Loucy (cell line): Measurements from ENCODE around the gene RAB15.

ENCODE experiments used
- H2AFZ ChIP-seq: fragments of 200-600 bp; sonication (generic); 2 replicates; pipeline ENCODE4 v1.6.0; 2016; ENCODE audit warnings: antibody characterized with exemption, mild to moderate bottlenecking, low read length, moderate library complexity
- H3F3A ChIP-seq: fragments of 200-600 bp; 2 replicates; pipeline ENCODE4 v1.6.0; 2016; ENCODE audit warnings: antibody characterized with exemption, low read depth, mild to moderate bottlenecking
- H3K27me3 ChIP-seq: fragments of 200-600 bp; sonication (generic); 2 replicates; pipeline ENCODE4 v1.6.1; 2014; ENCODE audit warnings: low read length, mild to moderate bottlenecking; ENCODE audit not compliant: insufficient read depth, poor library complexity, severe bottlenecking
- H3K36me3 ChIP-seq: fragments of 200-600 bp; sonication (generic); 2 replicates; pipeline ENCODE4 v1.6.1; 2016; ENCODE audit warnings: low read length; ENCODE audit not compliant: insufficient read depth
- H3K4me1 ChIP-seq: fragments of 200-600 bp; sonication (generic); 2 replicates; pipeline ENCODE4 v1.5.1; 2014; ENCODE audit warnings: low read length, mild to moderate bottlenecking; ENCODE audit not compliant: insufficient read depth, poor library complexity, severe bottlenecking
- H3K4me2 ChIP-seq: fragments of 200-600 bp; sonication (generic); 2 replicates; pipeline ENCODE4 v1.6.0; 2014; ENCODE audit warnings: antibody characterized with exemption, low read length, low read depth, mild to moderate bottlenecking; ENCODE audit not compliant: poor library complexity, severe bottlenecking
- H3K4me3 ChIP-seq: fragments of 200-600 bp; sonication (generic); 2 replicates; pipeline ENCODE4 v1.5.1; 2014; ENCODE audit warnings: low read length, mild to moderate bottlenecking, mixed read lengths; ENCODE audit not compliant: poor library complexity, severe bottlenecking
- H3K79me2 ChIP-seq: fragments of 200-600 bp; sonication (generic); 2 replicates; pipeline ENCODE4 v1.6.1; 2014; ENCODE audit warnings: low read length; ENCODE audit not compliant: insufficient read depth
- H3K9ac ChIP-seq: fragments of 200-600 bp; sonication (generic); 2 replicates; pipeline ENCODE4 v1.6.0; 2014; ENCODE audit warnings: mild to moderate bottlenecking, low read depth, low read length, moderate library complexity; ENCODE audit not compliant: poor library complexity, severe bottlenecking
- H3K9me2 ChIP-seq: fragments of 200-600 bp; sonication (generic); replicated peaks from 2 replicates; pipeline ENCODE4 v1.6.1; 2016; ENCODE audit warnings: low read depth, low read length, mixed read lengths
- H3K9me3 ChIP-seq: fragments of 200-600 bp; sonication (generic); 2 replicates; pipeline ENCODE4 v1.6.1; 2014; ENCODE audit warnings: mild to moderate bottlenecking, antibody characterized with exemption, low read length, low read depth; ENCODE audit not compliant: insufficient read depth
- H4K20me1 ChIP-seq: fragments of 200-600 bp; sonication (generic); 2 replicates; pipeline ENCODE4 v1.6.0; 2014; ENCODE audit warnings: antibody characterized with exemption, low read length, mild to moderate bottlenecking; ENCODE audit not compliant: insufficient read depth, poor library complexity, severe bottlenecking
- EZH2phosphoT487 ChIP-seq: fragments of 200-600 bp; IDR thresholded peaks from 2 replicates; pipeline ENCODE4 v1.6.1; 2018; ENCODE audit warnings: antibody characterized with exemption, mild to moderate bottlenecking, moderate library complexity, borderline replicate concordance
- TF ChIP-seq, protein P1 (sequence below): fragments of 200-600 bp; sonication (generic); conservative IDR thresholded peaks from 2 replicates; pipeline ENCODE4 v1.5.1; 2014; ENCODE audit warnings: mild to moderate bottlenecking, antibody characterized with exemption, low read length

The RAB15 gene

DNA sequence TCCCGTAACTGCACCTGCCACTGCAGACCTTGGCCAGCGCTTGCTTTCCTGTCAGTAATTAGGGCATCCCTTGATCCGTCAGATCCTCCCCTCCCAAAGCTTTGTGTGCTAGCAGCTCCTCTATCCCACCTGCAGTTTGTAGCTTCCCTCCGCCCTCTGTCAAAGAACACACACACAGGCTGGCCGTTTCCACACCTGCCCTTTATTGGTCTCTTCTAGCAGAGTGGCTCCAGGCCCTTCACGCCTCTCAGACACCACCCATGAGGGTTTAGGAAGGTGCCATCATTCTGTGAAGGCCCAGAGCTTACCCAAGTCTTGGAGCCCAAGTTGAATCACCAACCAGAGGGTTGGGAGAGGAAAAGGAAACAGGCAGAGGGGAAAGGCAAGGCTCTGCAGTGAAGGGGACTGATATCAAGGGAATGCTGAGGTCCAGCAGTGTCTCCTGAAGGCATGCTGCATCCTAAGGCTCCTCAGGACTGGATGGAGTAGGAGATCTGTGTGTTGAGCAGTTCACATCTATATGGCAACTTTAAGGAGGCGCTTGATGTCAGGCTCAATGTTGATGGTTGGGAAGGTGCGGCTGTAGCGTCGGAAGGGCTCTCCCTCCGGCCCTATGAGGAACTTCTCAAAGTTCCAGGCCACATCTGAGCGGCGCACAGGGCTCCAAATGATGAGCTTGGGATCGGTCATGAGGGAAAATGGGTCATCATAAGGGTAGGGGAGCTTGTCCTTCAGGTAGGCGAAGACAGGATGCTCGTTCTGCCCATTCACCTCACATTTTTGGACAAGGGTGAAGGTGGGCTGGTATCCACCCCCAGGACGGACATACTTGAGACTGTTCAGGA, 32.9 kb downstream of the RAB15 start:
- no peaks in the 10 kb centered on the region; the same call in 1 of the 2 replicates for H3F3A ChIP-seq
- H3K9me2 ChIP-seq: no peaks in the 10 kb centered on the region
- H3K4me1 ChIP-seq: peaks cover 29% of the 10 kb centered on the region
- no peaks in the 10 kb centered on the region for H3K27me3 ChIP-seq
- no peaks in the 10 kb centered on the region for H3K79me2 ChIP-seq
- H2AFZ ChIP-seq: no peak overlapping the region
- H3K4me2 ChIP-seq: no peak overlapping the region
- H3K4me3 ChIP-seq: no peak overlapping the region
- H3K36me3 ChIP-seq: peaks cover 8% of the 10 kb centered on the region; the same call in 1 of the 2 replicates
- no peaks in the 10 kb centered on the region for H3K9me3 ChIP-seq
- no peaks in the 10 kb centered on the region for H4K20me1 ChIP-seq
- no peak for TF ChIP-seq EZH2phosphoT487
- TF ChIP-seq, protein P1, sequence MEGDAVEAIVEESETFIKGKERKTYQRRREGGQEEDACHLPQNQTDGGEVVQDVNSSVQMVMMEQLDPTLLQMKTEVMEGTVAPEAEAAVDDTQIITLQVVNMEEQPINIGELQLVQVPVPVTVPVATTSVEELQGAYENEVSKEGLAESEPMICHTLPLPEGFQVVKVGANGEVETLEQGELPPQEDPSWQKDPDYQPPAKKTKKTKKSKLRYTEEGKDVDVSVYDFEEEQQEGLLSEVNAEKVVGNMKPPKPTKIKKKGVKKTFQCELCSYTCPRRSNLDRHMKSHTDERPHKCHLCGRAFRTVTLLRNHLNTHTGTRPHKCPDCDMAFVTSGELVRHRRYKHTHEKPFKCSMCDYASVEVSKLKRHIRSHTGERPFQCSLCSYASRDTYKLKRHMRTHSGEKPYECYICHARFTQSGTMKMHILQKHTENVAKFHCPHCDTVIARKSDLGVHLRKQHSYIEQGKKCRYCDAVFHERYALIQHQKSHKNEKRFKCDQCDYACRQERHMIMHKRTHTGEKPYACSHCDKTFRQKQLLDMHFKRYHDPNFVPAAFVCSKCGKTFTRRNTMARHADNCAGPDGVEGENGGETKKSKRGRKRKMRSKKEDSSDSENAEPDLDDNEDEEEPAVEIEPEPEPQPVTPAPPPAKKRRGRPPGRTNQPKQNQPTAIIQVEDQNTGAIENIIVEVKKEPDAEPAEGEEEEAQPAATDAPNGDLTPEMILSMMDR: no peak
- H3K9ac ChIP-seq: no peak overlapping the region

DNA sequence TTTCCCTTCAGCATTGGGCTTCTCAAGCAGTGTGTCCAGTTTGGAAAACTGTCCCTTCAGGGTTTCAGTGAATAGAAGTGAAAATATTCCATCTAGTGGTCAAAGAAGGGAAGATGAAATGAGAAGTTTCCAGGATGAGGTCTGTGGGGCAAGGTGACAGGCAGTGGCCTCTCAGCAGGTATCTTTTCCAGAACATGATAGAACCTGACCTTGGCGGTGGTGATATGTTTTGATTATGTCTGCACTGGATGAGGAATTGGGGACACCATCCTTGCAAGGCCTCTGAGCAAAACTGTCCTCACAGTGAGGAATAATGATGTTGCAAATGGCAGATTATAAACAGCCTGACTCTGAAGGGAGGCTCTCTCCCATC, 34.3 kb downstream of the RAB15 start:
- TF ChIP-seq EZH2phosphoT487: no peak
- TF ChIP-seq, protein P1: peak; percentile 58
- Histone ChIP-seq H3K9me3 (no peaks in the 10 kb centered on the region), H3K4me3 (no peak overlapping the region), H3K9me2 (no peaks in the 10 kb centered on the region), H3K27me3 (no peaks in the 10 kb centered on the region), H2AFZ (no peak overlapping the region), H3K4me1 (peaks cover 16% of the 10 kb centered on the region), H4K20me1 (no peaks in the 10 kb centered on the region), H3K36me3 (peaks cover 21% of the 10 kb centered on the region; the same call in 1 of the 2 replicates), H3K9ac (no peak overlapping the region), H3K4me2 (no peak overlapping the region), H3F3A (no peaks in the 10 kb centered on the region), H3K79me2 (no peaks in the 10 kb centered on the region)

DNA sequence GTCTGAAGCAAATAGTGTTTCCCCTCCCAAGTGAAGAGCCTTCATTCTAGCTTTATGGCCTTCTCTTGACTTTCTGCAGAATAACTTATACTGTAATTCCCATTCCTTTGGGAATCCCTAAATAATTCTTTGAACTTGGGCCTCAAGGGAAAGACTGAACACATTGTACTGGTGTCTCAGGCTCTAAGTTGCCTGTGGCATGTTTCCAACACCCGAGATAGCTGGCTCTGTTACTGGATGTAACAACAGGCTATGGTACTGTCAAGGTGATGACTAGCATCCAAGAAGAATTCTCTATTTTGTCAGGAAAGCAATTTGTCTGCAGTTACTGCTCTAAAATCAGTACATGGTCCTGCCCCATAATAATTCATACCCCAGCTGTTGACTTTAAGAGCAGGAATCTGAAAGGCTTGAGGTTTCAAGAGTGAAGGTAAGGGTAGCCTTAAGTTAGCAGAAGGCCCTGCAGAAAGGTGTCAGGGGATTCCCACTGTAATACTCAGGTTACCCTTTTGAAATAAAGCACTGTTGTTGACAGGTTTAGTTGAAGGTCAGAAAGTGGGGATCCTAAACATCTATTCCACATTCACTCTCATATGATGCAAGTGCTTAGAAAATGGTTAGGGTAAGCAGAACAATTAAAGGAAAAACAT, 34.8 kb downstream of the RAB15 start:
- no peak overlapping the region for H3K4me2 ChIP-seq
- TF ChIP-seq, protein P1: no peak
- TF ChIP-seq EZH2phosphoT487: no peak
- H2AFZ ChIP-seq: no peak overlapping the region
- H3K36me3 ChIP-seq: peaks cover 25% of the 10 kb centered on the region; the same call in 1 of the 2 replicates
- H3K9ac ChIP-seq: no peak overlapping the region
- H3K79me2 ChIP-seq: no peaks in the 10 kb centered on the region
- no peaks in the 10 kb centered on the region for H3K9me3 ChIP-seq
- no peaks in the 10 kb centered on the region for H3K9me2 ChIP-seq
- no peaks in the 10 kb centered on the region for H3F3A ChIP-seq
- no peak overlapping the region for H3K4me3 ChIP-seq
- H4K20me1 ChIP-seq: no peaks in the 10 kb centered on the region
- H3K27me3 ChIP-seq: no peaks in the 10 kb centered on the region
- peaks cover 11% of the 10 kb centered on the region for H3K4me1 ChIP-seq
